ENCODE data around the gene EMILIN3.
A peak's percentile ranks its signal among the peaks of the same experiment; 100 is the strongest.

EMILIN3 gene

DNA sequence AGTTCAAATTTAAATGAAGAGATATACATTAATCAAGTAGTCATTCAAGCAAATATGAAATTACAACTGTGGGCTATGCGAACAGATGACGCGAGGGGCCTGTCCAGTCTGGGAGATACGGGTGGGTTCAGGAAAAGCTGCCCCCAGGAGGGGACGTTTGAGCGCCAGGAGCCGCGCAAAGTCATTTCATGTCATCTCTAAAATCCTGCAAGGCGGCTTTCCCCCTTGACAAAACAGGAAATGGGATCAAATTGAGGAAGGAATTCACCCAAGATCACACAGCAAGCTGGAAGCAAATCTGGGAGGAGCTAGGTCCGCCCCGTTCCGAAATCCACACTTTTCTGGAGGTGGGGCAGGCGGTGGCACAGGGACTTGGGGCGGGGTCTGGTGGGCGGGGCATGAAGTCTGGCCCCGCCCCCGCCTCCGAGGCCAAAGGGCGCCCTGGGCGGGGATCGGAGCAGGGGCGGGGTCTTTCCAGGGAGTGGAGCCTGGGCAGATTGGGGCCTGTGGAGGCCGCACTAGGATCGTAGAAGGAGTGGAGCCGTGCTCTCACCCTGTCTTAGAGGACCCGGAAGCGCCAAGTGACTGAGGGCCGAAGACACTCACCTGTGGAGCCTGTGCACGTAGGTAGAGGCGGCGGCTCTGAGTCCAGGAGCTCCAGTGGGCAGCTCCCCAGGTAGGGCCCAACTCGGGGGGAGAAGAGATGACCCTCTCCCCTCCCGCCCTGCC lies 26.1 kb downstream of the EMILIN3 start, which contains the start of gene LPIN3:
Gene LPIN3, plus strand, starts transcription at position 495 of the 729 bp plus-strand sequence. CDS start 4,983 bp downstream, outside the sequence.
- peaks cover 5% of the 10 kb centered on the region for H3K36me3 Mint-ChIP-seq (ENCODE audit: insufficient read depth)
- no peaks in the 10 kb centered on the region for H3K9me3 Mint-ChIP-seq
- H3K4me3 Mint-ChIP-seq = peak within 1 kb of the TSS; percentile 76 to 91
- peaks cover 8 to 22% of the 10 kb centered on the region in 2 donors for H3K27me3 Mint-ChIP-seq
- DNase-seq (peak in 2 of 3 experiments; percentile 6 to 10), ATAC-seq (replicated peaks) (peak; percentile 62)
- peaks cover 10 to 11% of the 10 kb centered on the region in 2 donors for H3K4me1 Mint-ChIP-seq (ENCODE audit: low read depth in 2 of 2)
- peak within 1 kb of the TSS; percentile 88 for H3K27ac Mint-ChIP-seq

DNA sequence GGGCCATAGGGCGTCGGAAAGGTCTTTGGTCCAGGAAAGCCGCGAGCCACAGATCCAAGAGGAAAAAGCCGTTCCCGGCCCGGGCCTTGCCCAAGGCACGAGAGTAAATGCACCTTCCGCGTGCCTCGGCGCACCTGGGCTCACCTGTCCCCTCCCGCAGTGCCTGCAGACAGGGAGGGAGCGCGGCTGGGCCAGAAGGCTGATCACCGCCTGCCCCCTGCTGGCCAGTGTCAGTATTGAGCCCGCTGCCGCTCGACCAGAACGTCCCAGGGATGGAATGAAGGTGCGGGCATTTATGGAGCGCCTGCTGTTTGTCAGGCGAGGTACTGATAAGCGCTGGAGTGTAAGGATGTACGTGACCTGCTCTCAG lies 26.7 kb downstream of the EMILIN3 start:
- peak overlapping the region; percentile 88 for H3K27ac Mint-ChIP-seq
- ATAC-seq (replicated peaks) (peak; percentile 98), DNase-seq (peak; percentile 81 to 86 (median 85))
- H3K4me3 Mint-ChIP-seq = peak overlapping the region; percentile 76 to 91
- H3K36me3 Mint-ChIP-seq (ENCODE audit: insufficient read depth) = peaks cover 5% of the 10 kb centered on the region
- no peaks in the 10 kb centered on the region for H3K9me3 Mint-ChIP-seq
- H3K27me3 Mint-ChIP-seq = peaks cover 8 to 27% of the 10 kb centered on the region in 2 donors
- peaks cover 10 to 11% of the 10 kb centered on the region in 2 donors for H3K4me1 Mint-ChIP-seq (ENCODE audit: low read depth in 2 of 2)

DNA sequence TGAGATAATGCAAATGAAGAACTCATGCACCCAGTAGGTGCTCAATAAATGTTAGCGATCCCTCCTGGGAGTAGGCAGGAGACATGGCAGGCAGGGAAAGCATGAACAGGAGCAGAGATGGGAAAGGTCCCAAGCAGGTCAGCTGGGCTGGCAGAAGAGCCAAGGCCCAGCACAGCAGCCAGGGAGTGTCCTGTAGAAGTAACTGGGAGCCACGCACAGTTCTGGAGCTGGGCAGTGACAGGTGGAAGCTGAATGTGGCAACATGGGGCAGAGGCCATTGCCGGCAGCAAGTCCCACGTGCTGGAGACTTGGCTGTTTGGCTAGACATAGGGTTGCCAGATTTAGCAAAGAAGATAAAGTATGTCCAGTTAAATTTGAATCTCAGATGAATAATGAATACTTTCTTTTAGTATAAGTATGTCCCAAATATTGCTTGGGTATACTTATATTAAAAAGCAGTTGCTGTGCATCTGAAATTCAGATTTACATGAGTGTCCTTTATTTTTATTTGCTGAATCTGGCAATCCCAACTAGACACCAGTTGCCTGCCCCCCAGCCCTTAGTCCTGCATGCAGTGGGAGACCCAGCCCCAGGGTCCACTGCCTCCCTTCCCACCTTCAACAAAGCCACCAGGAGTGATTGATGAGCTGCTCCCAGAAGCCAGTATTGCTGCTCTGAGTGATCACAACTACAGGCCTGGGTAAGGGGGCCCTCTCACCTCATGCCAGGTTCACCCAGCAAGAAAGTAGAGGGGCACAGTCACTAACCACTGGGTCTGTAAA lies 29.7 kb downstream of the EMILIN3 start:
- peaks cover 10 to 11% of the 10 kb centered on the region in 2 donors for H3K4me1 Mint-ChIP-seq (ENCODE audit: low read depth in 2 of 2)
- H3K36me3 Mint-ChIP-seq (ENCODE audit: insufficient read depth) = peaks cover 5% of the 10 kb centered on the region
- ATAC-seq (replicated peaks) = no peak

DNA sequence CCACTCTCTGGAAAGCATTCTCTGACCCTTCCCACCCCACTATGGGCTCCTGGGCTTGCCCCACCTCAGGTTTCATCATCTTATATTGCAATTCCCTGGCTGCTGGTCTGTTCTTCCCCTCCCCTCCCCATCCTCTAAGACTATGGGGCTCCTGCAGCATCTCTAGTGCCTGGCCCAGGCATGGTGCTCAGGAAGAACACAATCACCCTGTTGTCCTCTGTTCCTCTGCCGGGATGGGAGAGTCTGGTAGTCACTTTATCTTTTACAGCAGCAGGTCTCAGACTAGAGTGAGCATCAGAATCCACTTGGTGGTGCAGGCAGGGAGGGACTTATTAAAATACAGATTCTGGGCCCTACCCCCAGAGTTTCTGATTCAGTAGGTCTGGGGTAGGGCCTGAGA lies 31.0 kb downstream of the EMILIN3 start:
- ATAC-seq (replicated peaks) (no peak), DNase-seq (no peak)
- H3K27me3 Mint-ChIP-seq = peaks cover 8 to 32% of the 10 kb centered on the region in 2 donors
- peaks cover 5% of the 10 kb centered on the region for H3K36me3 Mint-ChIP-seq (ENCODE audit: insufficient read depth)
- no peaks in the 10 kb centered on the region for H3K9me3 Mint-ChIP-seq
- peaks cover 10 to 11% of the 10 kb centered on the region in 2 donors for H3K4me1 Mint-ChIP-seq (ENCODE audit: low read depth in 2 of 2)
- no peak overlapping the region for H3K27ac Mint-ChIP-seq
- H3K4me3 Mint-ChIP-seq = no peak overlapping the region

More for the DNA sequence above, 29.7 kb downstream of the EMILIN3 start:
- Mint-ChIP-seq H3K27ac (no peak overlapping the region), H3K9me3 (no peaks in the 10 kb centered on the region), H3K4me3 (no peak overlapping the region), H3K27me3 (peaks cover 8 to 32% of the 10 kb centered on the region in 2 donors)
- no peak for DNase-seq

DNA sequence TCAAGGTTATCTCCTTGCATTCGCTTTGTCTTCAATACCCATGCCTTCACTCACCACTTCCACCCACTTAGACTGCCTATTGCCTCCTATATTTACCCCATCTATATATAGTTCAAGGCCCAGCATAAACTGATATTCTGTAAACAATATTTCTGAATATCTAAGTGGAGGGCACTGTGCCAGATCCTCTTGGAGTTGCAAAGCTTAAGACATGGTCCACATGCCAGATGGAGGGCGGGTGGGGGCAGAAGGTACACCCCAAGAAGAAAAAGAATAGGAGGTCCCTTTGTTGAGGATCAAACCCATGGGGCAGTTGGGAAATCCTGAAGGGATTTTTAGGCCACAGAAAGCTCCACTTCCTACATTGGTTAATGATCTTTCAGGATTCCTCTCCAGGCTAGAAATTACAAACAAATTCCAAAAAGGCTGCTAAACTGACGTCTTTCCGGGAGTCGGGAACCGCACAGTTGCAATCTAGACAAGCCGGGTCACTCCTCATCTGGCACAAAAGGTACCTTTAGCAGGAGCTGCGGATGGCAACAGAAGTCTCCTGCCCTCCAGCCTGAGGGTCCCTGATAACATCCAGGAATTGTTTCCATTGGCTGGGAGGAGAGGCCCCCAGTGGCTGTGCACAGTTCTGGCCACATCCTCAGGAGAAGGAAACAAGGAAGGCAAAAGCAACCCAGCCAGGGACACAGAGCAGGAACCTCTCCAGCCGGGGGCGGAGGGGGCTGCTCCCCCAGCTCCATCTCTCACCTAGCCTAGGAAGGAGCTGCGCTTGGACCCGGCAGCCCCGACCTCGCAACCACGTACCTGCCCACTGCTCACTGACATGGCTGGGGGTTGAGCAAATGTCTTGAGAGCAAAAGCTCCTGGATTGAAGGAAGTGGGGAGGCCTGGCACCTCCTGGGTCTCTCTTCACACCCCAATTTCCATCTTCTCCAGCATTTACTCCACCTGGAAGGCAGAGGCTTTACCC lies 31.9 kb downstream of the EMILIN3 start:
- Mint-ChIP-seq H3K36me3 (ENCODE audit: insufficient read depth) (peaks cover 2% of the 10 kb centered on the region), H3K9me3 (no peaks in the 10 kb centered on the region), H3K4me3 (no peak overlapping the region), H3K4me1 (ENCODE audit: low read depth in 2 of 2) (peaks cover 5 to 6% of the 10 kb centered on the region in 2 donors), H3K27ac (no peak overlapping the region), H3K27me3 (peaks cover 5 to 28% of the 10 kb centered on the region in 2 donors)
- no peak for DNase-seq
- no peak for ATAC-seq (replicated peaks)

DNA sequence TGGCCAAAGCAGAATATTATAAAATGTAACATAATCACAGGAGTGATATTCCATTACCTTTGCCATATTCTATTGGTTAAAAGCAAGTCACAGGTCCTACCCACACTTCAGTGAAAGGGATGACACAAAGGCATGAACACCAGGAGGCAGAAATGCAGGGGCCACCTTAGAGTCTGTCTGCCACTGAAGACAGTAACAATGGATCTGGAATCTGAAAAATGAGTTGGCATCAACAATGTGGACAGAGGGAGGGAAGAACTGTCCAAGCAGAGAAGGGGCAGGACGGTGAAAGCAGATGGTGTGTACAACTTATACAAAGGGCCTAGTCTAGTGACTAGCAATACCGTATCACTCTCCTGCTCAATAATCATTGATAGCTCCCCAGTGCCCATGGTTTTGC lies 32.6 kb downstream of the EMILIN3 start:
- Mint-ChIP-seq H3K4me3 (no peak overlapping the region), H3K27me3 (peaks cover 0 to 21% of the 10 kb centered on the region in 2 donors), H3K4me1 (ENCODE audit: low read depth in 2 of 2) (peaks cover 8 to 9% of the 10 kb centered on the region in 2 donors), H3K27ac (no peak overlapping the region), H3K36me3 (ENCODE audit: insufficient read depth) (no peaks in the 10 kb centered on the region), H3K9me3 (no peaks in the 10 kb centered on the region)
- DNase-seq (no peak), ATAC-seq (replicated peaks) (no peak)

DNA sequence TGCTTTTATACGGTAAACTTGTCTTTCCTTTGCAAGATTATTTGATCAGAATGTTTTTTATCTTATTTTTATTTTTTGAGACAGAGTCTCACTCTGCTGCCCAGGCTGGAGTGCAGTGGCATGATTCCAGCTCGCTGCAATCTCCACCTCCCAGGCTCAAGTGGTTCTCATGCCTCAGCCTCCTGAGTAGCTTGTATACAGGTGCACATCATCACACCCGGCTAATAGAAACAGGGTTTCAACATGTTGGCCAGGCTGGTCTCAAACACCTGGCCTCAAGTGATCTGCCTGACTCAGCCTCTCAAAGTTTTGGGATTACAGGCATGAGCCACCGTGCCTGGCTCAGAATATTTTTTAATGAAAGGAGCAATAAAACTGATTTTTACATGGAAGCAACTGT lies 34.9 kb downstream of the EMILIN3 start:
- Mint-ChIP-seq H3K4me3 (no peak overlapping the region), H3K36me3 (ENCODE audit: insufficient read depth) (no peaks in the 10 kb centered on the region), H3K4me1 (ENCODE audit: low read depth in 2 of 2) (peaks cover 8 to 9% of the 10 kb centered on the region in 2 donors), H3K27ac (no peak overlapping the region), H3K9me3 (no peaks in the 10 kb centered on the region), H3K27me3 (peaks cover 0 to 17% of the 10 kb centered on the region in 2 donors)
- ATAC-seq (replicated peaks) (no peak), DNase-seq (no peak)

DNA sequence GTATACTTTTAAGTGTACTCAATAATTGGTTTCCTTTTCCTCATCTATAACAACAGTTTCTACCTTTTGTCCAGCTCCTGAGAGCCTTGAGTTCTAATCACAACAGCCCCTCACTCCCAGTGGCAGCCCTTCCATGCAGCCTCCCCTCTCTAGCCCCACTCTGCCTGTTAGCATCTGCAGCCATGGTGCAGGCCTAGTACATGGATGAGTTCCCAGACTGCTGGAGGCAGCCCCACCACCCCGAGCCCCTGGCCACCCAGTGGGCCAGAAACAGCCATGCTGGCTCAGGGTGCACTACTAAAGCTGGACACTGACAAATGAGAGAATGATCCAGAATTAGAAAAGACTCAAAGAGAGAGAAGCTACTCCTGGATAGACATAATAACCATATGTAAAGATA lies 35.7 kb downstream of the EMILIN3 start:
- DNase-seq (no peak), ATAC-seq (replicated peaks) (no peak)
- no peak overlapping the region for H3K27ac Mint-ChIP-seq
- H3K4me3 Mint-ChIP-seq = no peak overlapping the region
- H3K36me3 Mint-ChIP-seq (ENCODE audit: insufficient read depth) = no peaks in the 10 kb centered on the region
- peaks cover 0 to 14% of the 10 kb centered on the region in 2 donors for H3K27me3 Mint-ChIP-seq
- peaks cover 8 to 9% of the 10 kb centered on the region in 2 donors for H3K4me1 Mint-ChIP-seq (ENCODE audit: low read depth in 2 of 2)
- no peaks in the 10 kb centered on the region for H3K9me3 Mint-ChIP-seq

DNA sequence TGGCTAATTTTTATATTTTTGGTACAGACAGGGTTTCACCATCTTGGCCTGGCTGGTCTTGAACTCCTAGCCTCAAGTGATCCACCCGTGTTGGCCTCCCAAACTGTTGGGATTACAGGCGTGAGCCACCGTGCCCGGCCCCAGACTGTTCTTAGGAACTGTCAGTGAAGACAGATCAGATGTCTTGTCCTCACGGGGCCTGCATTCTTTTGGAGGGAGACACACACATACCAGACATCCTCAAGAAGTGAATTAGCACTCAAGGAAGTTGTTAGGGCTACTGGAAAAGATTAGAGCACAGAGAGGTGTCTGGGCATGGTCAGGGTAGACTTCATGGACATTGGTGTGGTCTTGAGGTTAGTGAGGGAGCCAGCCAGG lies 36.3 kb downstream of the EMILIN3 start:
- H3K4me1 Mint-ChIP-seq (ENCODE audit: low read depth in 2 of 2) = peaks cover 8 to 9% of the 10 kb centered on the region in 2 donors
- no peak overlapping the region for H3K27ac Mint-ChIP-seq
- ATAC-seq (replicated peaks) = no peak
- H3K4me3 Mint-ChIP-seq = no peak overlapping the region
- peaks cover 0 to 9% of the 10 kb centered on the region in 2 donors for H3K27me3 Mint-ChIP-seq
- DNase-seq = no peak
- H3K9me3 Mint-ChIP-seq = no peaks in the 10 kb centered on the region
- no peaks in the 10 kb centered on the region for H3K36me3 Mint-ChIP-seq (ENCODE audit: insufficient read depth)

DNA sequence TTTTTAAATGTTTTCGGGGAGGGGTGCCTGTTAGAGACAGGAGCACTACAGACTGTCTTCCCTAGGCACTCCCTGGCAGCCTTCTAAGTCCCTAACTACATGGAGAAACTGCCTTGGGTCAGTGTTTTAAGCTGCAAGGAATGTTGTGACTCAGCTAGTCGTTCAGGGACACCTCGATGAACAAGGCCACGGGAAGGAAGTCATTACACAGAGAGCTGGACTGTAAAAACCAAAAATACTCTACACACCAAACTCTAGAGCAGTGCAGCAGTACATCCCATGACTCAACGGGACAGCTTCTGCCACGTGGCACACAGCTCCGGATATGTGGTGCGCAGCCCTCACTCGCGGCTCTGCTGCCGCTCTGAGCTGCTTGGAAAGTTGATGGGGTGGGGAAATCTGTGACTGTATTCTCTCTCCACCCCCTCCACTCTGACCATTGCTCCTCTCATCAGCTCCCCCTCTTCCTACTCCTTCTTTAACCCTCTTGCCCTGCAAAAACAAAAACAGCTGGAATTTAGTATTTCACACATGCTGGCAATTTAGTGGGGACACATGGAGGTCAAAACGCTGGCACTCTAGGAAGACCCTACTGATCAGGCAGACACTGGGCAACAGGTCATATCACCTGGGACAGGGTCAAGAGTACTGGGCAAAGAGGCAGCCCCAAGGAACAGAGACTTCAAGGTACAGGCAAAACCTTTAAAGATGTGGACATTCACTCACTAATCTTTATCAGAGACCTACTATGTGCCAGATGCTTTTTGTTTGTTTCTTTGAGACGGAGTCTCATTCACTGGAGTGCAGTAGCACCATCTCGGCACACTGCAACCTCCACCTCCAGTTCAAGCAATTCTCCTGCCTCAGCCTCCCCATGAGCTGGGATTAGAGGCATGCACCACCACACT lies 36.9 kb downstream of the EMILIN3 start:
- Mint-ChIP-seq H3K27ac (no peak overlapping the region), H3K9me3 (no peaks in the 10 kb centered on the region), H3K27me3 (peaks cover 0 to 2% of the 10 kb centered on the region in 2 donors), H3K4me3 (no peak overlapping the region), H3K4me1 (ENCODE audit: low read depth in 2 of 2) (peaks cover 8 to 9% of the 10 kb centered on the region in 2 donors), H3K36me3 (ENCODE audit: insufficient read depth) (no peaks in the 10 kb centered on the region)
- ATAC-seq (replicated peaks) (peak; percentile 100), DNase-seq (peak; percentile 21 to 32 (median 23))

DNA sequence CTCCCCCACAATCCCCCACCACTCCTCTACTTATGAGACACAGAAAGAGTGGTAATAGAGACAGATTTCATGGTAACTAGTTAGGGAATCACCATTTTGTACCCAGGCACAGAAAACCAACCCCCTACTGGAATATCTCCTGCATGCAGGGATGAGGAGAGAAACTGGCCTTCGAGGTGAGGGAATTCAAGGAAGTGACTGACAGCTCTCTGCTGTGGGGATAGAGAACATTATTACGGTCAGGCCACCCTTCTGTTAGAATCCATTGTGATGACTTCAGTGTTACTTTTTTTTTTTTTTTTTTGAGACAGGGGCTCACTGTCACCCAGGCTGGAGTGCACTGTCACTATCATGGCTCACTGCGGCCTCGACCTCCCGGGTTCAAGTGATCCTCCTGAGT lies 39.4 kb downstream of the EMILIN3 start:
- Mint-ChIP-seq H3K9me3 (no peaks in the 10 kb centered on the region), H3K27me3 (no peaks in the 10 kb centered on the region), H3K27ac (no peak overlapping the region), H3K4me1 (ENCODE audit: low read depth in 2 of 2) (peaks cover 8 to 9% of the 10 kb centered on the region in 2 donors), H3K36me3 (ENCODE audit: insufficient read depth) (no peaks in the 10 kb centered on the region), H3K4me3 (no peak overlapping the region)
- ATAC-seq (replicated peaks) = no peak
- no peak for DNase-seq

DNA sequence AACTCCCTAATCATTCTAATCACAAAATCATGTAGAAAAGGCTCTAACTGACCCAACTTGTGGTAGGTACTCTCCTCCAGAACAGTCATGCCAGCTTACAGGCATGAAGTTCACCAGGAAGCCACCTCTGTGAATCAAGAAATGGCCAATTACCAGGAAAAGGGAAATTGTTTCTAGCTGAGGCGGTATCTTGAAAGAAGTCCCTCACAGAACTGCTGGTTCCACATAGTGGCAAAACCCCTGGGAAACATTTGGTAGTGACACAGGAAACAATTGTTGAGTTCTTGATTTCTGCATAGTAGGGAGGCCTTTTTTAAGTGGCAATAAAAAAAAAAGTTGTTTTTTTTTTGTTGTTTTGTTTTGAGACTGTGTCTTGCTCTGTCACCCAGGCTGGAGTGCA lies 45.6 kb downstream of the EMILIN3 start:
- Mint-ChIP-seq H3K4me1 (ENCODE audit: low read depth in 2 of 2) (peaks cover 9% of the 10 kb centered on the region in 2 donors), H3K9me3 (no peaks in the 10 kb centered on the region), H3K27me3 (no peaks in the 10 kb centered on the region), H3K4me3 (no peak overlapping the region), H3K36me3 (ENCODE audit: insufficient read depth) (peaks cover 6% of the 10 kb centered on the region), H3K27ac (no peak overlapping the region)
- ATAC-seq (replicated peaks) (no peak), DNase-seq (no peak)
